Amniotic stem cell (primary cell): Measurements from ENCODE around the gene DEPDC1B.
"Not testable (repeated sequence)": the region's sequence is repeated elsewhere in the genome, so short reads cannot be mapped to it uniquely, and the experiment has no call there.

Source experiments
- DNase-seq: peaks from one replicate; lab custom pipeline; 2025; lab: John Stamatoyannopoulos, UW

Gene DEPDC1B

DNA sequence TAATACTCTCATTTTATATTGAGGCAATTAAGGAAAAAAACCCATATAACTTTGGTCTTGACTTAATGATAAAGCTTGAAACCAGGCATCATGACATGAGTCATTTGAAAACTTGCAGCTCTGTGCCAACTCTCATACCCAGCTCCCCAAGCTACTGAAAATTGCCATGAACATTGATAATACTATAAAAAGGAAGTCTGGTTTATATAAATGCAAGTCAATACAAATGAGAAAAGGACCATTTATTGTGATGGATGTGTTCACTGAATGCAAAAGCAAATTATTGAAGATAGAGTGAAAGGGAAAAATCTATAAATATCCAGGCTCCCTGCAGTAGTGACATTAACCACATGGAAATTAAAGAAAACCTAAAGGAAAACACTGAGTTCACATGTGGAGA, 116.3 kb downstream of the DEPDC1B start:
- no peak for DNase-seq

DNA sequence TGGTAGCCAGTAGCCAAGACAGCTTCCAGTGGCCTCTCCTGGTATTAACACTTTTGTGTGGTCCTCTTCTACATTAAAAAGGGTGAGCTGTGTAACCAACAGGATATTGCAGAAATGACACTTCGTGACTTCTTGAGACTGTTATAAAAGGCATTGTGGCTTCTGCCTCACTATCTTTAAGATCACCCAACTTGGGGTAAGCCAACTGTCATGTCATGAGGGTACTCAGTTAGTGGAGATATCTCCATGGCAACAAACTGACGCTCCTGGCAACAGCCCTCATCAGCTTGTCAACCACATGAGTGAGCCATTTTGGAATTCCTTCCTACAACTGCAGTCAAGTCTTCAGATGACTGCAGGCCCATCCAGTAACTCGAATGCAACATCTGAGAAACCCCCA, 121.7 kb downstream of the DEPDC1B start:
- no peak for DNase-seq

DNA sequence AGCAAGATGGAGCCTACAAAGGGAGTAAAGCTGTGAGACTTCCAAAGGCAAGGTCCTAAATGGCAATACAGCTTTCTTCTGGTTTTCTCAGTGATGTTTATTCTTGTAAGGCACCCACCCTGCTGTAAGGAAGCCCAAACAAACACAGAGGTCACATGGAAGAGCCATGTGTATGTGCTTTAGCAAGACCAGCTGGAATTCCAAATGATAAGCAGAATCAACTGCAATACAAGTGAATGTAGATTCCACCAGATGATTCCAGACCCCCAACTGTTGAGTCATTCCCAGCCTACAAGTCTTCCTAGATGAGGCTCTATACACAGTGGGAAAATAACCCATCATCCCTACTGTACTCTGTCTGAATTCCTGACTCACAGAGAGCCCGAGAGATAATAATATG, 122.8 kb downstream of the DEPDC1B start:
- no peak for DNase-seq

DNA sequence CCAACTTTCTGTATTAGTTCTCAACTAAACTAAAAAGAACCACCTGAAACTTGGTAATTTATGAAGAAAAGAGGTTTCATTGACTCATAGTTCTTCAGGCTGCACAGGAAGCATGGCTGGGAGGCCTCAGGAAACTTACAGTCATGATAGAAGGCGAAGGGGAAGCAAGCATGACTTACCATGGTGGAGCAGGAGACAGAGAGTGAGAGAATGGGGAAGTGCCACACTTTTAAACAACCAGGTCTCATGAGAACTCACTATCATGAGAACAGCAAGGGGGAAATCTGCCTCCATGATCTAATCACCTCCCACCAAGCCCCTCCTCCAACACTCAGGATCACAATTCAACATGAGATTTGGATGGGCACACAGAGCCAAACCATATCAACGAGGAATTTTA, 123.5 kb downstream of the DEPDC1B start:
- no peak for DNase-seq

DNA sequence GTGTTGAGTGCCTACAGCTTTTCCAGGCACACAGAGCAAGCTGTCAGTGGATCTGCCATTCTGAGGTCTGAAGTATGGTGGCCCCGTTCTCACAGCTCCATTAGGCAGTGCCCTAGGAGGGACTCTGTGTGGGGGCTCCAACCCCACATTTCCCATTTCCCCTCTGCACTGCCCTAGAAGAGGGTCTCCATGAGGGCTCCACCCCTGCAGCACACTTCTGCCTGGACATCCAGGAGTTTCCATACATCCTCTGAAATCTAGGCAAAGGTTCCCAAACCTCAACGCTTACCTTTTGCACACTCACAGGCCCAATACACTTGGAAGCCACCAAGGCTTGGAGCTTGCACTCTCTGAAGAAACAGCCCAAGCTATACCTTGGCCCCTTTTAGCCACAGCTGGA, 131.3 kb downstream of the DEPDC1B start:
- DNase-seq, result no peak

DNA sequence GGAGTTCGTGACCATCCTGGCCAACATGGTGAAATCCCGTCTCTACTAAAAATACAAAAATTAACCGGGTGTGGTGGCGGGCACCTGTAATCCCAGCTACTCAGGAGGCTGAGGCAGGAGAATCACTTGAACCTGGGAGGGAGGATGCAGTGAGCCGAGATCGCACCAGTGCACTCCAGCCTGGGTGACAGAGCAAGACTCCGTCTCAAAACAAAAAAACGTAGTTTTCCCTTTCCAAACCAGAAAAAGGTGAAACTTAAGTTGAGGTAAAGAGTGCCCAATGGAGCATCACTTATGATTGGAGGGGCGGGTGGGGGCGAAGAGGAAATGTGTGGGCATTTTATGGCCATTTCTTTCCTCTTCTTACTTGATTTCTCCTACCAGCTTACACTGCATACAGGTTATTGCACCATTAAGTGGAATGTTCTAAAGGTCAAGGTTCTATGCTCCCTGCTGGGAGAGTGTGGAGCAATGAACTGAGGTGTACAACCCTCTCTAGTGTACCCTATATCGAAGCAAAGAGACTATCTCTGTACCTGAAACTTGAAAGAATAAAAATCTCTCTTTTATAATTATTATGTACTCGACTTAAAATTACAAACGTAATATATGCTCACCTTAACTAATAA, 136.2 kb downstream of the DEPDC1B start:
- no peak for DNase-seq

DNA sequence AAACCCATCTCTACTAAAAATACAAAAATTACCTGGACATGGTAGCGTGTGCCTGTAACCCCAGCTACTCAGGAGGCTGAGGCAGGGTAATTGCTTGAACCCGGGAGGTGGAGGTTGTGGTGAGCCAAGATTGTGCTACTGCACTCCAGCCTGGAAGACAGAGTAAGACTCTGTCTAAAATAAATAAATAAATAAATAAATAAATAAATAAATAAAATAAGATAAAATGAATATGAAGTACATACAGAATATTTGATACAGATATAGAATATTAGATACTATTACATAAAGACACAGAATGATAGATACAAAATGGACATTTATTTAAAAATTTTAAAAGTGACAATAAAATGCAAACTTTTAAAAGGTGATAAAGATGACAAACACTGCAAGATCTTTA, 146.7 kb downstream of the DEPDC1B start:
- DNase-seq, result not testable (repeated sequence)

DNA sequence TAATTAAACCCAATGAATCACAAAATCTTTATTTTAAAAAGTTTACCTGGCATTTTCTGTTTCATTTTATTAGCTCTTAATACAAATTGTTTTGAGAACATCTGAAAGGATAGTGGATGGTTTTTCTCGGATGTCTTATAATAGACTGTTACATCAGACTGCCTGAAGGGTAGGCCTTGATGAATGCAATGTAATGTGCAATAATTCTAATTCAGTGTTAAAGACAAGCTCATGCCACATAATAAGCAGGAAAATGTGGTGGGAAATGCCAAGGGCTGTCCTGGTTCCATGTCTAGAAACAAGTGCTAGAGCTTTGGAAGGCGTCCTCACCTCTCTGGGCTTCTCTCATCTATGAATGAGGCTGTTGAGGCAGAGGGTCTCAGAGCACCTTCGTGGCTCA, 148.1 kb downstream of the DEPDC1B start:
- no peak for DNase-seq

DNA sequence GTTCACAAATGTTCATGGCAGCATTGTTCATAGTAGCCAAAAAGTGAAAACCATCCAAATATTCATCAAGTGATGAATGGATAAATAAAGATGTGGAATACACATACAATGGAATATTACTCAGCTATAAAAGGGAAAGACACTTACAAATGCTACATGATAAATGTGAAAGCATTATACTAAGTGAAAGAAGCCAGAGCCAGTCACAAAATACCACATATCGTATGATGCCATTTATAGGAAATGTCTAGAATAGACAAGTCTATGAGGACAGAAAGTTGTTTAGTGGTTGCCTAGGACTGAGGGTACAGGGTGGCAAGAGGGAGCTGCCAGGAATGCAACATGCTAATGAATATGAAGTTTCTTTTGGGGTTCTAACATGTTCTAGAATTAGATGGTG, 148.7 kb downstream of the DEPDC1B start:
- no peak for DNase-seq

DNA sequence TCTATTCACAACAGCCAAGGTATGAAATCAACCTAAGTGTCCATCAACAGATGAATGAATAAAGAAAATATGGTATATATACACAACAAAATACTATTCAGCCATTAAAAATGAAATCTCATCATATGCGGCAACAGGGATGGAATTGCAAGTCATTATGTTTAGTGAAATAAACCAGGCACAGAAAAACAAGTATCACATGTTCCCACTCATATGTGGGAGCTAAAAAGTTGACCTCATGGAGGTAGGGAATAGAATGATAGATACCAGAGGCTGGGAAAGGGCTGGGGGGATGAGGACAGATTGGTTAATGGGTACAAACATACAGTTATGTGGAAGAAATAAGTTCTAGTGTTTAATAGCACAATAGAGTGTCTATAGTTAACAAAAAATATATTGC, 149.7 kb downstream of the DEPDC1B start:
- no peak for DNase-seq

DNA sequence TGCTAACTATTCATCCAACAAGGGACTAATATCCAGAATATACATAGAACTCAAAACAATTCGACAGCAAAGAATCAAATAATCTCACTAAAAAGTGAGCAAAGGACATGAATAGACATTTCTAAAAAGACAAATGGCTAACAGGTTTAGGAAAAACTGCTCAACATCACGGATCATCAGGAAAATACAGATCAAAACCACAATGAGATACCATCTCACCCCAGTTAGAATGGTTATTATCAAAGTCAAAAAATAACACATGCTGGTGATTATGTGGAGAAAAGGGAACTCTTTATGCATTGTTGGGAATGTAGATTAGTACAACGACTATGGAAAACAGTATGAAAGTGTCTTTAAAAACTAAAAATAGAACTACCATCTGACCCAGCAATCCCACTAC, 150.1 kb downstream of the DEPDC1B start:
- no peak for DNase-seq
